DMS79 (cell line): Measurements from ENCODE around the gene GPC6.

Source experiments
- DNase-seq: peaks from one replicate; lab custom pipeline; 2025; lab: John Stamatoyannopoulos, UW

The GPC6 gene

GRCh38 chr13:93372856-93373255, 146.2 kb downstream of the GPC6 start:
- DNase-seq = no peak

GRCh38 chr13:93375491-93375890, 148.9 kb downstream of the GPC6 start:
- DNase-seq = no peak

DNA sequence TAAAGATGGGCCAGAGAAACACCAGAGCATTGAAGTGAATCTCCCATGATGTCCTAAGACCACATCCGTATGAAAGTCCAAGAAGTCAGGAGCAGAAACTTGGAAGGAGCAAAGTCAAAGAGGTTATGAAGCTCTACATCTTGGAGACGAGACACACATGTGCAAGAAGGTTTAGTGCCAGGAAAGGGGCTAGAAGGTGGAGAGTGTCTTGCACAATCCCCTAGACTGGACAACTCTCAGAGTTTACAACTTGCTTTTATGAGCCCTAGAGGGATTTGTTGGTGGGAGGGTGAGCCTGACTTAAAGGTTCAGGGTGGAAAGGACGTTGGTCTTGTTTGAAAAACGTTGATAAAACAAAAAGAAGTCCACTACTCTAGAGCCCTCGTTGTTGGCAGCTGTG, 150.6 kb downstream of the GPC6 start:
- DNase-seq = no peak

DNA sequence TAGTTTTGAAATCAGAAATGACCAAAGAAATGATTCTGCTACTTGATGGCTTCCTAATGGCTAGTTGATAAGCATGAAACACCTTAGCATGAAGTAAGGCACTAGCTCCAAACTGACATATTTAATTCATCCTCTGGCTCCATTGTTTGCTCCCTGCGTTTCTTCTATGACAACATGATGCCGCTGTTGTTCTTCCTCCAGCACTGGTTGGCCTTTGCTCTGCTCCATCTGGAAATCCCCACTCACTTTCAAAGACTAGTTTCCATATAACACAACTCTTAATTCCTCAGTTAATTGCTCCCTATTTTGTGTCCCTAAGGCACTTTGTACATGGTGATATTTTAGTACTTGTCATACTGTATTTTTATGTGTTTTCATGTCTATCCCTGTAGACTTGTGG, 151.6 kb downstream of the GPC6 start:
- DNase-seq = no peak

DNA sequence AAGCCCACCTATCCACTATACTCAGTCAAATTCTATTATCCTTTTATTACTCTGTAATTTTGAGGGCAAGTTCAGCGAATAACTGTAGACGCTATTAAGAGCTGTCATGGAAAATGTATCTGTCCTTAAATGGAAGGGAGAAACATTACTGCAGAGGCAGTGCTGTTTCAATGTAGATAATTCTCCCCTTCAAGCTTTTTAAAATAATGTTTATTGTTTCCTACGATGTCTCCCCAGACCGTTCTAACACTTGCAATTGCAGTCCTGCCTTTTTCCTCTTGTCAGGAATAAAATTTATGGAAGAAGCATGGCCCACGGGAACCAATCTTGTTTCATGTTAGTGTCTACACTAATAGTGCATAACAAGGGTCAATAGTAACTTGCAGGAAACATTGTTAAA, 159.5 kb downstream of the GPC6 start:
- DNase-seq = no peak

GRCh38 chr13:93388701-93389100, 162.1 kb downstream of the GPC6 start:
- no peak for DNase-seq

DNA sequence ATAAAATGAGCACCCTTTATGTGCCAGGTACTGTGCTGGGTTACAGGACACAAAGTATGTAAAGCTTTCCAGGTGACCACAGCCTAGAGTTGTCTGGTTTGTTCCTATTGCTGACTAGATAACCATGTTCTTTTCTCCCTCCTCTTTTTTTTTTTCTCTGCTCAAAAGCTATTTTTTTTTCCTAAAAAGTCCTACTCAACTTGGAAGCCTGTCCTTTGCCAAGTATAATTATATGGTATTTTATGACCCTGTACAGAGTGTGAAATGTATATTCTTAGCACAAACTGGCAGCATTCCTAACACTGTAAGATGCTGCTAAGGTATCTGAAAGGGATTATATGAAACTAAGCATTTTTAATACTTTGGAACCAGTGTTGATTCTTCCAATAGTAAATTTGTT, 171.0 kb downstream of the GPC6 start:
- no peak for DNase-seq

DNA sequence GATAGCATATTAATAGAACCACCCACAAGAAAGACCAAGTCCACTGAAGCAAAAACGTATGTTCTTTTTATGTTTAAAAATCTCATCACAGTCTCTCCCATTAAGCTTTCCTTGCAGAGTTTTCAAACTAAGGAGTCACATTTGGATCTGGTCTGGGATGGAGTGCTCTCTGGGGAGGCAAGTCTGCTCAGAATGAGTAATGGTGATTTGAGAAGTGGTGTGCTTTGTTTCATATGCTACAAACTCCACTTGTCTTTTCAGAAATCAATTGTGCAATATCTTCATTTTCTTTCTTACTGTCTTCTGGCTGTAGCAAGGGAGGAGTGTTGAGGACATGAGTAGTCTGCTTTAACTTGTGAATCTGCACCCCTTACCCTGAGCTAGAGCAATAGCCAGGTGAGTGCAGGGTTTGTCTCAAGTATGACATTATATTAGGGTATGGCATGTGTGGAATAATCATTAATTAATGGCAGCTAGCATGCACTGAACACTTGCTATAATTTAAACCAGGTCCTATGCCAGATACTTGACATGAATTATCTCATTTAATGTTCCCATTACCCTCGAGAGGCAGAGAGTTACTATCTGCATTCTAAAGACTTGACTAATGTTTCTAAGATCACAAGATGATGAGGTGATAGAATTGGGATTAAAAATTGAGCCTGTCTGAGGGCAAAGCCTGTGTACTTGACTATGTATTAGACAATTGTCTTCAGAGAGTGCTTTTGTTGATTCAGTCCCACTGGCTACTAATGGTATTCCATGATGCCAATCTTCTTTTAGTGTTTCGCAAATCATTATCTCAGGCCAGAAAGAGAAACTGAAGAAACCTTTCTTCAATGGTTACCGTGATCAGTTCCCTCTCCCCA, 171.8 kb downstream of the GPC6 start:
- DNase-seq = no peak

- DNase-seq = no peak
These were observed 172.6 kb downstream of the GPC6 start for GRCh38 chr13:93399212-93399611.

GRCh38 chr13:93406136-93406535, 179.5 kb downstream of the GPC6 start:
- no peak for DNase-seq

- DNase-seq = no peak
These were observed 180.9 kb downstream of the GPC6 start for GRCh38 chr13:93407551-93407950.

DNA sequence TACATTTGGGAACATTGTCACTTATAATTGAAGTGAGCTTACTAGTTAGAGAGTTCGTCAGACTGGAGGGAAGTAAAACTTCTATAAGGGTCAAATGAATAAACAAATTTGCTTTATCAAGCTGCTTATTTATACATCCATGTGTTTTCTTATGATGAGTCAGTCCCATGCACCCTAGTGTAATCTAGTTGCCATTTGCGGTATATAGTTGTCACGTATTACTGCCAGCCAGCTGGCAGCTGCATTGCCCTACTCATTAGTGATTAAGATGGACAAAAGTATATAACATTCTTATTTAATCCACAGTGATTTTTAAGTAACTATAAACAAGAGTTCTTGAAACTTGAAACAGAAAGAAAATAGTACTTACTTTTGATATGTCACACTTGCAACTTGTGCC, 182.4 kb downstream of the GPC6 start:
- no peak for DNase-seq

DNA sequence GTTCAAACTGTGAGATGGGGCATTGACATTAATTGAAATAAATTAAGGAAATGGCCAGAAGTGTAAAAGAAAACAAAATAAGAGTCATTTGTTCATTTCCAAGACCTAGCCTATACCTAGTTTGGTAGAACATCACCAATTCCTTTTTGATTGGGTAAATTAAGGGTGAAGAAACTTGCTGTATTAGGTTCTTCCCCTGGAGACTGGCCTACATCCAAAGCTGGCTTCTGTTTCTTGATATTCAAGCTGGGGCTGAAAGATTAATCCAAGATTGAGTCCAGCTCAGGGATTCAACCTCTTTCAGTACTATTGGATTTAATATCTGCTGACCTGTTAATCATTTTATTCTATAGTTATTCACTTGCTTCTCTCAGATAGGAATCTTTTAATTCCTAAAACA, 183.2 kb downstream of the GPC6 start:
- DNase-seq = no peak

DNA sequence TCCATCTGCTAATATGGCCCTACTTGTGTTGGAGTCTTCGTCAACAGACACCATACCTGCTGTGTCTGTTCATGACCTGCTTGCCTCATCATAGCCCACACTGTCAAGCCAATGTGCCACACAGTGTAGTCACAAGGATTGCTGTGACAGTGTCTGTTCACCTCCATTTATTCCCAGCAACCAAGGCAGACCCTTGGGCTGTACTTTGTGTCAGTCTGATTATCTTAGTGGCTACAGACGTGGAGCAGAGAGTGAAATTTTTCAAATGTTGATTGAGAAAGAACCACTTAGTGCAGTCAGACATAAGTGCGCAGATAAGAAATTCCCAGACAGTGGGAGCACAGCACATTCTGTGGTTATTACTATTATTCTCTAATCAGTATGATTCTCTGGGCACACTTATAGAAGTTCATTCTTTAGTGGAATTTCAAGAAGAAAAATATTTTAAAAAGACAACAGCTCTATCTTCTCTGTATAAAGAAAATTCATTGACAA, 184.6 kb downstream of the GPC6 start:
- no peak for DNase-seq

DNA sequence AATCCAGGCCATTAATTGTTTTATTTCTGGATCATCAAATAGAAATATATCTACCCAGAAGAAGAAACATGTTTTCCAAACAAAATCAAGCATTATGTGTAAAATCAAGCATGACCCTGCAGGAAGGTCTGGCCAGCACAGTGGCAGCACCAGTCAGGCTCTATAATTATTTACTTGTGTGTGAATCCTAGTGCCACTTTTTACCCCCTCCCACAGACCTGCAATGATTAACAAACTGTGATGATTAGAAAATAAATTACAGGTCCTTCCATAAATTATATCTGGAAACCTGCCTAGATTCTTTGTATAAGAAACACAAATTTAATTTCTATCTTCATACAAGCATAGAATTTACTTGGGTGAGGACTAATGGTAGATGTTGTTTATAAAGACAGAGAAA, 186.1 kb downstream of the GPC6 start:
- DNase-seq = no peak

DNA sequence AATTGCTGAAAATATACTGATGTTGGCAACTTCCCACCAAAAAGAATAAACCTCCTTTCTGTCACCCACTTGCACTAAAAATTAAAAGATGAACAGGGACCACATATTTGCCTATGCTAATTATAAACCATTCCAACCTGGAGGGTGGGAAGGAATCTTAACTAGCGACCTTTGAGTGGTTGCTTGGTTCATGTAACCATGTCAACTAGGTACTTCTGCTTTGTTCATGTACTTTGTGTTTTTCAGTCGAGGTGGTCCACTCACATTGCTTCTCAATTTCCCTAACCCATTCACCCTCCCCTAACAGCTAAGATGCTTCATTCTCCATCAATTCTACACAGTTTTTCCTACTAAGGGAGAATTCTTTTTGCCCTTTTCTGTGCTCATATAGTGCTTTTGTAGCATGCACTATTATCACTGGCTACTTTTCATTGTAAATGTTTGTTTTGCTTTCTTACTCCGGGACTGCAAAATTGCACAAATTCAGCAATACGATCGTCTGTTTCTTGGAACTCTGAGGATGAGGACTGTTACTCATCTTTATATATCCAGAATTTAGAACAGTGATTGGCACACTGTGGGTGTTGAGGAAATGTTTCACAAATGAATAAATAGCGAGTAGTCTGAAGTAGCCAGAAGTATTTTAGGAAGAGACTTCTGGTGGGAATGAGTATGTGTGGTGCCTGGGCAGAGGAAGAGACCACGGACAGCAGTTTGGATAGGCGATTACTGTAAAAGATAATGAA, 187.5 kb downstream of the GPC6 start:
- no peak for DNase-seq

GRCh38 chr13:93416736-93417355, 190.2 kb downstream of the GPC6 start:
- DNase-seq = no peak

DNA sequence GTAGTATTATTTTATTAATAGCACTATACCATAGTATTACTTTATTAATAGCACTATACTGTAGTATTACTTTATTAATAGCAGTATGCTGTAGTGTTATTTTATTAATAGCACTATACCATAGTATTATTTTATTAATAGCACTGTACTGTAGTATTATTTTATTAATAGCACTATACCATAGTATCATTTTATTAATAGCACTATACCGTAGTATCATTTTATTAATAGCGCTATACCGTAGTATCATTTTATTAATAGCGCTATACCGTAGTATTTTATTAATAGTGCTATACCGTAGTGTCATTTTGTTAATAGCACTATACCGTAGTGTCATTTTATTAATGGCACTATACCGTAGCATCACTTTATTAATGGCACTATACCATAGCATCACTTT, 191.8 kb downstream of the GPC6 start:
- no peak for DNase-seq

- no peak for DNase-seq
These were observed 193.6 kb downstream of the GPC6 start for GRCh38 chr13:93420206-93420605.

- DNase-seq = no peak
These were observed 194.3 kb downstream of the GPC6 start for GRCh38 chr13:93420887-93421286.

DNA sequence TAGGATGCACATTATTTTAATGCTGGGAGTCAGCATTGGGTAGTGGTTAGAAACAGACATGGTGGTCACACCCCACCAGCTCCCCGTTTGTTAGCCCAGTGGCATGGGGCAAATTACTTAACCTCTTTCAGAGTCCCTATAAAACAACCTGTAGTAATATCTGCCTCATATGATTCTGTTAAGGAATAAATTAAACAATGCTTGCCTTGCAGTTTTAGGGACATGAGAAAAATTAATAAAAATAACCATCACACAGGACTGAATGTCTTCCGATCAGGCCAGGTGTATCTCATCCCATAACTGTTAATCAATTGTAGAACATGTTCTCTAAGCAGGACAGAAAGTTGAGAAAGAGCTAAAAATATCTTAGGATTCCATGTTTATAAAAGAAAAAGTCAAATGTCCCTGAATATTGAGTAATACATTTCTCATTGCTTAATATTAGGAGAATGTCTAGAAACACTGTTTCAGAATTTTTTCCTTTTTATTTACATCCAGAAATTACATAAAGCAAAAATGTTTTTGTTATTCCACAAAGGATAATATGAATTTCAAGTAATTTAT, 196.5 kb downstream of the GPC6 start:
- no peak for DNase-seq

GRCh38 chr13:93425411-93425810, 198.8 kb downstream of the GPC6 start:
- no peak for DNase-seq

DNA sequence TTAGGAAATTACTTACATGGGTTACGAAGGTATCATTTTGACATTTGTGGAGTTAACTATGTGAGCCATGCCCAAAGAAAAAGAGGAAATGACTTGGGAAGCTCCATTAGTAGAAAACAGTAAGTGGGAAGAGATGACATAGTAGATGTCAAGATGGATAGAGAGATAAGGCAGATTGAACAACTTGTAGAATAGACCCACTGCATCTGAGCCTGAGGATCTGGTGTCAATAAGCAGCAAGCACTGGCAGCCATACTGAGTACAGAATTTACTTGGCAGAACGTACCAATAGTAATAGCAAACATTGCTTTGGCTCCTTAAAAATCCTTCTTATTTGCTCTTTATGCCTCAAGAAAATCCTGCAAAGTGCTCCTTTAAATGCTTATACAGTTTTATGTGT, 203.8 kb downstream of the GPC6 start:
- no peak for DNase-seq
